Activated naive CD4-positive, alpha-beta T cell treated with anti-CD3 and anti-CD28 coated beads, Interleukin-2, amount 50 U/mL, for 72 hours (primary cell): ENCODE results near the gene ZNF385C. TPM values are rescaled to one million over a fixed set of nuclear protein-coding genes. Genes with fewer than 3 reads are reported as not detected.

Experiments used
- ATAC-seq, 2 donors: fragments of 150-1000 bp; cut with Tn5 transposase; 2 replicates each; pipeline ENCODE4 v1.10.0; 2021; ENCODE audit warnings: mild to moderate bottlenecking in 2 of 2, moderate library complexity in 2 of 2
- DNase-seq, 2 donors: peaks; one replicate each; pipeline ENCODE4 v3.0.0; 2021 to 2022; ENCODE audit warnings: low spot score in 2 of 2
- H3K27ac Mint-ChIP-seq, 2 donors: one replicate each; pipeline ENCODE4 v1.8.0; 2022; ENCODE audit warnings: mild to moderate bottlenecking in 2 of 2, mixed read lengths in 2 of 2
- H3K36me3 Mint-ChIP-seq, 2 donors: one replicate each; pipeline ENCODE4 v1.8.0; 2022; ENCODE audit warnings: mixed read lengths in 2 of 2
- H3K9me3 Mint-ChIP-seq, 2 donors: one replicate each; pipeline ENCODE4 v1.8.0; 2022; ENCODE audit warnings: mixed read lengths in 2 of 2
- total RNA-seq, 2 donors: library from RNA; stranded (reverse); gene quantifications; one replicate each; pipeline ENCODE4 v1.2.3, GENCODE V29; 2022

The ZNF385C gene
- total RNA-seq, 2 donors from 2014 or later: 0.82 TPM; not detected in 1

DNA sequence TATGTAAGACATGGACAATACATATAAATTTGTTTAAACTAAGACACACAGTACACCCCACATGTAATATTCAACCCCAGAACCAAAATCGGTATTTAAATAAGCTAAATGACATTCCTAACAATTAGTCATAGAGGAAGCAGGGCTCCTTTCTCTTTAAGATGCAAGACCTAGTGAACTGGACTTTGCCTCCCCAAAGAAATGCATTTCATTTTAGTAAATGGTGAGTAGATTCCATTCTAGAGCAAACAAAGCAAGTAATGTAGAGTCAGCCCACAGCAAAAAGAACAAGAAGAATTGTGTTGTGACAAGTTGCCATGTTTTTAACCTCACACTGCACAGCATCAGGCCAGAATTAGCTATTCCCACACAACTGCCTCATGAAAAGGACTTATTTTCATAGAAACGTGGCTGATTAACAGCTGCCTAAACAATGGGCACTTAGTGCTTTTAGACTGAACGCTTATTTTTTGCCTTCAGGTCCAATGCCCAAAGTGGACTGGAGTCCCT lies 95.4 kb downstream of the ZNF385C start:
- H3K9me3 Mint-ChIP-seq: no peaks in the 10 kb centered on the region
- H3K27ac Mint-ChIP-seq: no peak overlapping the region
- DNase-seq: no peak
- H3K36me3 Mint-ChIP-seq: no peaks in the 10 kb centered on the region
- ATAC-seq: no peak

DNA sequence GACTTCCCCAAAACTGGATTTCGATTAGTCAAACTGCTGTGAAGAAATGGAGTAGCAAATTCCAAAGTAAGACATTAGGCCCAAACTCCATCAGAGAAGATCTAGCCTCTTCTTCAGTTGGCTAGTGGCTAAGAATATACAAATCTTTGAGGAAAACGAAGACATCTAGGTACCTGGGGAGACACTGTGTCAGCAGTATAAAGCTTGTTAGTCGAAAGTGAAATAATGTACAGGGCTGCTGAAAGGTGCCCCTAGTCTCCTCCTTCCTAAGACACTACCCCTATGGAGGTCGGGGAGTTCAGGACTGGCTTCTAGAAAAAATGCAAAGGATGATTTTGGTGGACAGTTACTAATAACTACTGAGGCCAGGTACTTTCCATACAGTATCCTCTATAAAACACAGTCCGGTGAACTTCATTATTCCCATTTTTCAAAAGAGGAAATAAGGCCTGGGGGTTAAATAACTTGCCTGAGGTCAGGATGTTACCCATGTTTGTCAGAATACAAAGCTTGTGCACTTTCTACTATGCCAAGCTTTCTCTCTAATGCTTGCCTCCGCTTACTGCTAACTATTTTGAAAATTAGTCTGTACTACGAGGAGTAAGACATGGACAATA lies 96.0 kb downstream of the ZNF385C start:
- ATAC-seq (no peak), DNase-seq (no peak)
- Mint-ChIP-seq H3K36me3 (no peaks in the 10 kb centered on the region), H3K27ac (no peak overlapping the region), H3K9me3 (no peaks in the 10 kb centered on the region)

DNA sequence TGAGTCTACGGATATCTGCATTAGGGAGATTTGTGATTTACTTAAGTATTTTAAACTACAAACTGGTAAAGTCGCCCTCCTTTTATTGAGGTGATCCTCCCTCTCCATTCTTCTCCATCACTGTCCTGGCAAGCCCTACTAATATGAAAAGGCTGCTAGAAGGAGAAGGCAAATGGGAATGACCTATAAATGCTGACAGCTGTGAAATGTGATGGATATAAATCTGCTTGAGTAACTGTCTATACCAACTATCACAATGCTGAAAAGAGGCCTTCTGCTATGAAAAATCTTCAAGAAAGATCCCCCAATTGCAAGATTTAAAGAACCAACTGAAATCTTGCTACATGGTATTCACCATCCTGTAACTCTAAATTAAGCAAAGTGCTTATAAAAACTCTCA lies 96.5 kb downstream of the ZNF385C start:
- H3K27ac Mint-ChIP-seq: peak overlapping the region in 1 of 2 donors; percentile 74
- ATAC-seq (no peak), DNase-seq (no peak)
- no peaks in the 10 kb centered on the region for H3K9me3 Mint-ChIP-seq
- peaks cover 0 to 4% of the 10 kb centered on the region in 2 donors for H3K36me3 Mint-ChIP-seq

DNA sequence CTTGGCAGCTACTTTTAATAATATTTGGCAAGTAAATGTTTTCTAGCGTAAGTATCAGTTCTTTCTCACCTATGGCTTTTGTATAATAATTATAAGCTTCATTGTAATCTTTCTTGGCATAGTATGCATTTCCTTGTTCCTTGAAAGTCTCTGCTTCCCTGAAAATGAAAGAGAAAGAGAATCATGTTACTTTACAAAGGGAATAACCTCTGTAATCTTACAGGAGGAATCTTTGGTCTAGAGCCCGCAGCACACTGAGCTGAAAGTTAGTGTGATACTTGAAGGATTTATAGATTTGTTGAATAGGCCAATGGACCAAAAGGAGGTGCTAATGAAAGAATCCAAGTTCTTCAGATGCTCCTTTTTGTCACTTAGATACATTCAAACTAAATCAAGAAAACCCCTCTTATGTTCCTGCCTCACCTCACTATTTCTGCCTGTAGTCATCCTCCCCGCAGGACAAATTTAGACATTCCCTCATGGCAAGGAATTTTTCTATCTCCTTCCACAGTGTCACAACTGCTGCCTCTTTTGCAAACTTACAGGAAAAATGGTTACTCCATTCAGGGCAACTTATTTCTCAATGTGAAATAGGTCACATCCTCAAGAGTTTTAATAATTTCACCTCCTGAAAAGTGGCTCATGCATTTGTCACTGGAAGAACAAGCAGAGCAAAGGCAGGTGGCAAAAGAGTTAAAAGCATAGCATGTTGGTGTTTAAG lies 97.7 kb downstream of the ZNF385C start:
- no peak for ATAC-seq
- peaks cover 5 to 14% of the 10 kb centered on the region in 2 donors for H3K36me3 Mint-ChIP-seq

GRCh38 chr17:41998497-41998896 lies 99.8 kb downstream of the ZNF385C start:
- H3K27ac Mint-ChIP-seq: peak overlapping the region in 1 of 2 donors; percentile 4
- peaks cover 9 to 20% of the 10 kb centered on the region in 2 donors for H3K36me3 Mint-ChIP-seq

More for the DNA sequence above, 97.7 kb downstream of the ZNF385C start:
- Mint-ChIP-seq H3K27ac (peak overlapping the region; percentile 22 to 74), H3K9me3 (no peaks in the 10 kb centered on the region)
- DNase-seq: no peak

DNA sequence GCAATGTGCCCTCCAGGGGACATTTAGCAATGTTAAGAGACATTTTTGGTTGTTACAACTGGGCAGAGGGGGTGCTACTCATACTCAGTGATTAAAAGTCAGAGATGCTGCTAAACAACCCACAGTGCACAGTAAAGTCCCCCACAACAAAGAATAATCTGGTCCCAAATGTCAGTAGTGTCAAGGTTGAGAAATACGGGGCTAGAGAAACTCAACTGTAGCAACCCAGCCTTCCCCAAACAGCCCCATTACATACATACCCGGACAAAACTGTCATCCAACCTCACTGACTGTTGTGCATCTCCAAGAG lies 101.5 kb downstream of the ZNF385C start:
- Mint-ChIP-seq H3K36me3 (peaks cover 9 to 20% of the 10 kb centered on the region in 2 donors), H3K9me3 (no peaks in the 10 kb centered on the region), H3K27ac (peak overlapping the region in 1 of 2 donors; percentile 75)
- ATAC-seq (peak in 1 of 2 donors; percentile 31), DNase-seq (no peak)

More at GRCh38 chr17:41998497-41998896, 99.8 kb downstream of the ZNF385C start:
- H3K9me3 Mint-ChIP-seq: no peaks in the 10 kb centered on the region
- DNase-seq (no peak), ATAC-seq (no peak)

DNA sequence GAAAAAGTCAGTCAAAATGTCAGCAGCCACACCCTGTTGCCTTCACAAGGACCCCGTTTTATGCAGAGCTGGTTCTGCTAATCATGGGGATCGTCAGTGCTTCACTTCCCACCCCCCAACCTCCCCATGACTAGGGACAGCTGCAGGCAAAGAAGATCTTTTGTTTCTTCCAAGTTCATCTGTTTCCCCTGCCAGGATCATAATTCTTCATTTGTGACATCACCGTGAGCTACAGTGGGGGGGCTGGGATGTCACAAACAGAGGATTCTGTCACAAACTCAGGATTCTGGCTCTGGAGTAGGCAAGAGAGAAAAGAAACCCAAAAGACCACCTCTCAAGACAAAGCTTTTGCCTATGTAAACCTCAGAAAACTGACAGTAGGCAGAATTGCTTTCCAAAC lies 105.7 kb downstream of the ZNF385C start:
- Mint-ChIP-seq H3K9me3 (no peaks in the 10 kb centered on the region), H3K36me3 (peaks cover 9 to 33% of the 10 kb centered on the region in 2 donors), H3K27ac (peak overlapping the region in 1 of 2 donors; percentile 52)
- ATAC-seq (no peak), DNase-seq (no peak)

GRCh38 chr17:41989702-41990419 lies 108.4 kb downstream of the ZNF385C start:
- DNase-seq (no peak), ATAC-seq (no peak)
- H3K36me3 Mint-ChIP-seq: peaks cover 2 to 22% of the 10 kb centered on the region in 2 donors
- peak overlapping the region in 1 of 2 donors; percentile 23 for H3K27ac Mint-ChIP-seq
- H3K9me3 Mint-ChIP-seq: no peaks in the 10 kb centered on the region

DNA sequence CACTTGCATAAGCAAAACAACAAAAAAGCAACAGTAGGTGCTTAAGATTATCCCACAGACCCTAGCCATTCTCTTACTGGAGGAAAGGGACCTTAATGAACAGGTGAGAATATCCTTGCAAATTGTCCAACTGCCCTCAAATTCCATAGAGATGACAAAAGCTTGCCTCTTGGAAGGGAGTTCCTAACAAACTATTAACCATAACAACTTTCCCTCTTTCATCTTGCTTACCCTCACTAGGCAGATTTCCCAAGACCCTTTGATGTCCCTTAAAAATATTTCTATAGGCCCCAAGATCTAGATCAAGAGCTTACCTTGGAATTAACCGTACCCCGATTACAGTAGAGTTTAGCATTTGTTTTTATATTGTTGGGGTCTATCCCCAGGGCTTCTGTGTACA lies 109.9 kb downstream of the ZNF385C start:
- Mint-ChIP-seq H3K9me3 (no peaks in the 10 kb centered on the region), H3K27ac (peak overlapping the region; percentile 34 to 81), H3K36me3 (peaks cover 0 to 26% of the 10 kb centered on the region in 2 donors)
- DNase-seq (no peak), ATAC-seq (no peak)

- H3K36me3 Mint-ChIP-seq: peaks cover 0 to 28% of the 10 kb centered on the region in 2 donors
- ATAC-seq (peak; percentile 92 to 94), DNase-seq (no peak)
- H3K27ac Mint-ChIP-seq: peak overlapping the region; percentile 34 to 65
- H3K9me3 Mint-ChIP-seq: no peaks in the 10 kb centered on the region
Observed at GRCh38 chr17:41987642-41988041, 110.6 kb downstream of the ZNF385C start.

- Mint-ChIP-seq H3K27ac (peak overlapping the region; percentile 34 to 65), H3K36me3 (peaks cover 0 to 37% of the 10 kb centered on the region in 2 donors), H3K9me3 (no peaks in the 10 kb centered on the region)
- ATAC-seq: no peak
- DNase-seq: no peak
Observed at GRCh38 chr17:41986634-41987033, 111.6 kb downstream of the ZNF385C start.

DNA sequence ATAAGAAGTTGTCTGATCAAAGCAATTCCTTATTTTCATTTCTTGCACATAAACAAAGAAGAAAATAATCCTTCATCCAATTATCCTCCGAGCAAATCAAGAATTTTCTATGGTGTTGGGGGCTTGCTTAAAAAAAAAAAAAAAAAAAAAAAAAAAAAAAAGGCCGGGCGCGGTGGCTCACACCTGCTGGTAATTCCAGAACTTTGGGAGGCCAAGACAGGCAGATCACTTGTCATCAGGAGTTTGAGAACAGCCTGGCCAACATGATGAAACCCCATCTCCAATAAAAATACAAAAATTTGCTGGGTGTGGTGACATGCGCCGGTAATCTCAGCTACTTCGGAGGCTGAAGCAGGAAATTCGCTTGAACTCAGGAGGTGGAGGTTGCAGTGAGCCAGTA lies 112.4 kb downstream of the ZNF385C start:
- no peak overlapping the region for H3K27ac Mint-ChIP-seq
- H3K9me3 Mint-ChIP-seq: no peaks in the 10 kb centered on the region
- DNase-seq (no peak), ATAC-seq (no peak)
- peaks cover 0 to 42% of the 10 kb centered on the region in 2 donors for H3K36me3 Mint-ChIP-seq

DNA sequence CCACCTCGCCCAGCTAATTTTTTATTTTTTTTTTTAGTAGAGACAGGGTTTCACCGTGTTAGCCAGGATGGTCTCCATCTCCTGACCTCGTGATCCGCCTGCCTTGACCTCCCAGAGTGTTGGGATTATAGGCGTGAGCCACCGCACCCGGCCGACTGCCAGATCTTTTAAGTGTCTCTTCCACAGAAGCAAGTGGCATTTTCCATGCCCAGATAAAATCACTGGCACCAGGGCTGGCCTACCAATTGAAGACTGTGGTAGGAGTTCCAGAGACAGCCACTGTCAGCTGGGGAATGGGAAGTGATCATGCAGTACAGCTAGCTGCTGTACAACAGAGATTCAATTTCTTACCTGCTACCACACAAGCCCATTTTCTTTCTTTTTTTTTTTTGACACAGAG lies 113.8 kb downstream of the ZNF385C start:
- ATAC-seq (no peak), DNase-seq (no peak)
- Mint-ChIP-seq H3K9me3 (no peaks in the 10 kb centered on the region), H3K27ac (peak overlapping the region in 1 of 2 donors; percentile 60), H3K36me3 (peaks cover 0 to 42% of the 10 kb centered on the region in 2 donors)

GRCh38 chr17:41982026-41982760 lies 116.1 kb downstream of the ZNF385C start:
- peak overlapping the region in 1 of 2 donors; percentile 60 for H3K27ac Mint-ChIP-seq
- H3K9me3 Mint-ChIP-seq: no peaks in the 10 kb centered on the region
- ATAC-seq (no peak), DNase-seq (no peak)
- H3K36me3 Mint-ChIP-seq: peaks cover 9 to 31% of the 10 kb centered on the region in 2 donors

GRCh38 chr17:41977991-41978390 lies 120.3 kb downstream of the ZNF385C start:
- DNase-seq: no peak
- no peak for ATAC-seq
- Mint-ChIP-seq H3K27ac (peak overlapping the region in 1 of 2 donors; percentile 89), H3K36me3 (peaks cover 9 to 19% of the 10 kb centered on the region in 2 donors), H3K9me3 (no peaks in the 10 kb centered on the region)

DNA sequence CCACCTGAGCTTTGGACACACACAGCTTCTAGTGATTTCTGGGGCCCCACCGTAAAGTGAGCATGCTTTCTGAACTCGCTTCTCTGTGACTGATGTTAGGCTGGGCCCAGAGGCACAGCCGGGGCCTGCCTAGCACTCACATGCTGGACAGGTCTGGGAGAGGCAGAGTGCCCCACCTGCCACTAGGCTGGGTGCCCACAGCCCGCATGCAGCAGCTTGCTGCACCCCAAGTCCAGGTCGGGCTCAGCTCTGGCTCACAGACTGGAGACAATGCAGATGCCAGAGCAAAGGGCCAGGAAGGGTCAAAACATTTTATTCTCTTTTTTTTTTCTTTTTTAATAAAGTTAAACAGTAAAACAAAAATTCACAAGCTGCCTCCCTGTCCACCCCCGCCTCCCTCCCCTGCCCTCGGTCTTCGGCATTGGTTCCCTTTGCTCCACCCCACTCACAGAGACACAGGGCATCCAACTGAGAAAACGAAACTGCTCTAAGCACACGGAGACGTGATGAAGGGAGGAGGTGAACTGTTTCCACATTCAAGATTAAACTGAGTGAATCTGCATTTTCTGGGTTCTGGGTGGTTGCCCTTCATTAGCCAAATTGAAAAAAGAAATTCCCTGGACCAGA lies 122.0 kb downstream of the ZNF385C start:
- DNase-seq (no peak), ATAC-seq (no peak)
- Mint-ChIP-seq H3K36me3 (peaks cover 7 to 9% of the 10 kb centered on the region in 2 donors), H3K27ac (peak overlapping the region; percentile 11 to 55), H3K9me3 (no peaks in the 10 kb centered on the region)
